HepG2 (cell line): ENCODE measurements around the gene EPN2. TPM values are rescaled to one million over a fixed set of nuclear protein-coding genes. Genes with fewer than 3 reads are reported as not detected.

Source experiments
- ATAC-seq: fragments of 200-7000 bp; cut with Tn5 transposase; 3 replicates; pipeline ENCODE4 v1.9.1; 2020; ENCODE audit warnings: mild to moderate bottlenecking, moderate library complexity
- BruUV-seq: library from RNA; stranded (reverse); fragments of 400-500 nt; replicated peaks from 2 replicates; lab custom pipeline; 2021; lab: Mats Ljungman, UMichigan
- CTCF ChIA-PET: fragments of 300-600 bp; formaldehyde crosslinking; extraction: SDS; loops from one replicate; lab custom pipeline; 2021; ENCODE audit warnings: low total read pairs, inconsistent platforms, low intra/inter-chr PET ratio; lab: Yijun Ruan, JAX
- POLR2A ChIA-PET: fragments of 350-600 bp; sonication (Branson Sonifier 250); formaldehyde crosslinking; loops from one replicate; lab custom pipeline; 2020; ENCODE audit warnings: antibody characterized with exemption, inconsistent platforms; lab: Yijun Ruan, JAX
- DNase-seq: peaks from one replicate; pipeline ENCODE4 v3.0.0-alpha.2; 2015; ENCODE audit warnings: low spot score
- FAIRE-seq: peaks from 3 replicates; lab custom pipeline; 2011; peaks lifted over from hg19 to GRCh38; lab: Jason Lieb, UNC
- H2AFZ ChIP-seq: one replicate; pipeline ENCODE4 v1.6.1; 2011; ENCODE audit warnings: low read length, inconsistent platforms
- H3K27ac ChIP-seq: fragments of 300-600 bp; 3 replicates; pipeline ENCODE4 v1.8.0; 2011; ENCODE audit warnings: mixed run types, mild to moderate bottlenecking, mixed read lengths, low read length, inconsistent platforms; ENCODE audit not compliant: insufficient read depth; ENCODE audit errors: extremely low read length
- H3K27me3 ChIP-seq, 2 experiments: fragments of 200-600 bp in 1 of 2; 2 replicates in 1 of 2; 3 replicates in 1 of 2; pipeline versions ENCODE4 v1.6.0 to v1.8.0; 2011; ENCODE audit warnings: low read length in 2 of 2, mild to moderate bottlenecking in 2 of 2, moderate library complexity in 2 of 2, inconsistent platforms in 1 of 2; ENCODE audit not compliant: insufficient read depth in 2 of 2, control insufficient read depth in 1 of 2
- H3K36me3 ChIP-seq, 2 experiments: fragments of 200-600 bp in 1 of 2; replicated peaks in 1 of 2; 2 replicates in 1 of 2; 3 replicates in 1 of 2; pipeline versions ENCODE4 v1.5.1 to v1.8.0; 2011; ENCODE audit warnings: low read length in 2 of 2, inconsistent platforms in 1 of 2; ENCODE audit not compliant: insufficient read depth in 2 of 2, control insufficient read depth in 1 of 2
- H3K4me1 ChIP-seq: 2 replicates; pipeline ENCODE4 v1.5.1; 2012; ENCODE audit warnings: low read length, inconsistent platforms; ENCODE audit not compliant: insufficient read depth
- H3K4me2 ChIP-seq: 2 replicates; pipeline ENCODE4 v1.6.0; 2011; ENCODE audit warnings: low read depth, low read length, inconsistent platforms
- H3K4me3 ChIP-seq, 3 experiments: fragments of 200-600 bp in 1 of 3; sonication (generic), shearing (Covaris generic) in 1 of 3; replicated peaks in 1 of 3; 2 replicates each; pipeline ENCODE4 v1.5.1; 2011 to 2016; ENCODE audit warnings: low read length in 3 of 3, inconsistent platforms in 2 of 3, low read depth in 2 of 3, mild to moderate bottlenecking in 2 of 3, control low read depth in 1 of 3, mixed read lengths in 1 of 3; ENCODE audit not compliant: insufficient read depth in 1 of 3
- H3K79me2 ChIP-seq: one replicate; pipeline ENCODE4 v1.6.1; 2011; ENCODE audit warnings: low read length, inconsistent platforms; ENCODE audit not compliant: insufficient read depth
- H3K9ac ChIP-seq: 2 replicates; pipeline ENCODE4 v1.6.0; 2011; ENCODE audit warnings: mild to moderate bottlenecking, low read depth, low read length, inconsistent platforms; ENCODE audit not compliant: insufficient read depth
- H3K9me3 ChIP-seq: 2 replicates; pipeline ENCODE4 v1.5.1; 2012; ENCODE audit warnings: mild to moderate bottlenecking, low read length
- H4K20me1 ChIP-seq: 2 replicates; pipeline ENCODE4 v1.6.0; 2011; ENCODE audit warnings: inconsistent platforms, mild to moderate bottlenecking, low read length, moderate library complexity; ENCODE audit not compliant: insufficient read depth
- JARID2 ChIP-seq: sonication (generic); formaldehyde crosslinking; IDR thresholded peaks from 2 replicates; pipeline ENCODE4 v1.8.1; 2023; ENCODE audit warnings: missing genetic modification reagents, inconsistent platforms; ENCODE audit not compliant: insufficient replicate concordance
- RAD51 ChIP-seq: fragments of 450-650 bp; IDR thresholded peaks from 2 replicates; pipeline ENCODE4 v1.6.1; 2016; ENCODE audit warnings: borderline replicate concordance
- SNAPC4 ChIP-seq: sonication (generic); formaldehyde crosslinking; IDR thresholded peaks from 2 replicates; pipeline ENCODE4 v1.4.0; 2020; ENCODE audit warnings: mild to moderate bottlenecking, missing genetic modification reagents
- ZFP36L1 ChIP-seq: sonication (generic); formaldehyde crosslinking; IDR thresholded peaks from 2 replicates; pipeline ENCODE4 v1.8.0; 2022; ENCODE audit warnings: mild to moderate bottlenecking, missing genetic modification reagents, moderate library complexity
- ZNF703 ChIP-seq: sonication (generic); formaldehyde crosslinking; IDR thresholded peaks from 2 replicates; pipeline ENCODE4 v1.5.1; 2020; ENCODE audit warnings: missing genetic modification reagents, mild to moderate bottlenecking, moderate library complexity, borderline replicate concordance
- ZNF792 ChIP-seq: IDR thresholded peaks from 2 replicates; pipeline ENCODE4 v1.6.1; 2016
- WGBS: methylation state at CpG from one replicate; pipeline ENCODE4 v1.1.6; 2017; ENCODE audit warnings: low lambda C conversion rate; 5-methylcytosine and 5-hydroxymethylcytosine counted together
- in situ Hi-C: cut with HindIII; loops from 2 replicates; pipeline ENCODE4 v1.10.0; 2017; ENCODE audit warnings: low pct_unique_long_range_greater_than_20kb; ENCODE audit not compliant: extremely low pct_ligation_motif_present
- intact Hi-C: fragments of 100-400 bp; cut with micrococcal nuclease; formaldehyde crosslinking; loops from one replicate; pipeline ENCODE4 v1.10.0; 2022; ENCODE audit not compliant: unreplicated experiment
- polyA plus RNA-seq, 8 experiments: library from polyadenylated mRNA; depleted of rRNA in 3 of 8; stranded (reverse) in 7 of 8; unstranded in 1 of 8; fragments of >200 nt; fragmentation: Illumina TruSeq in 4 of 8; extraction: Trizol in 4 of 8; gene quantifications; 2 replicates each; pipeline versions ENCODE4 v1.2.1 to v1.2.3, GENCODE V29; 2011 to 2016; ENCODE audit warnings: low read depth in 4 of 8, missing spikeins in 1 of 8, mixed read lengths in 1 of 8; ENCODE audit not compliant: insufficient read depth in 1 of 8
- total RNA-seq, 5 experiments: library from RNA; depleted of rRNA; stranded (reverse); fragments of >200 nt; fragmentation: Illumina TruSeq; extraction: Trizol; gene quantifications; 2 replicates each; pipeline ENCODE4 v1.2.3, GENCODE V29; 2016; ENCODE audit warnings: low read depth in 1 of 5

EPN2 gene
- total and polyA plus RNA-seq, 2 of the 13 experiments (the other 11 are each of a cell fraction or from before 2014, with no cell fraction given), result 7.8 to 19.2 TPM

GRCh38 chr17:19306160-19307111, 69.3 kb downstream of the EPN2 start (continued):
- TF ChIP-seq ZNF703 (CRISPR knock-in tag) (no peak), JARID2 (no peak)

- in situ Hi-C loops (no loop called here), intact Hi-C loops (no loop called here)
- Histone ChIP-seq H3K4me1 (peaks cover 36% of the 10 kb centered on the region), H3K4me2 (no peak overlapping the region), H3K36me3 (peaks cover 9 to 19% of the 10 kb centered on the region in 2 experiments), H3K27ac (no peak overlapping the region), H3K9me3 (no peaks in the 10 kb centered on the region), H3K27me3 (no peaks in the 10 kb centered on the region), H3K4me3 (no peak overlapping the region), H2AFZ (no peak overlapping the region), H4K20me1 (no peaks in the 10 kb centered on the region), H3K9ac (no peak overlapping the region), H3K79me2 (no peaks in the 10 kb centered on the region)
- ATAC-seq (no peak), FAIRE-seq (no peak), DNase-seq (no peak)
- TF ChIP-seq ZFP36L1 (CRISPR knock-in tag), result no peak
- no peak for TF ChIP-seq ZNF792 (CRISPR knock-in tag)
- TF ChIP-seq RAD51, result no peak
- no peak for TF ChIP-seq SNAPC4 (CRISPR knock-in tag)
- POLR2A ChIA-PET, result no interaction called here
- CTCF ChIA-PET, result no interaction called here
- WGBS, result 95% methylated on average over 10 of the region's 10 CpGs
- BruUV-seq, result no TSS peak
Observed at GRCh38 chr17:19307521-19307920, 70.4 kb downstream of the EPN2 start.
